ENCODE data around the gene TCAP.
"Not testable (repeated sequence)": the region's sequence is repeated elsewhere in the genome, so short reads cannot be mapped to it uniquely, and the experiment has no call there.

Gene TCAP

DNA sequence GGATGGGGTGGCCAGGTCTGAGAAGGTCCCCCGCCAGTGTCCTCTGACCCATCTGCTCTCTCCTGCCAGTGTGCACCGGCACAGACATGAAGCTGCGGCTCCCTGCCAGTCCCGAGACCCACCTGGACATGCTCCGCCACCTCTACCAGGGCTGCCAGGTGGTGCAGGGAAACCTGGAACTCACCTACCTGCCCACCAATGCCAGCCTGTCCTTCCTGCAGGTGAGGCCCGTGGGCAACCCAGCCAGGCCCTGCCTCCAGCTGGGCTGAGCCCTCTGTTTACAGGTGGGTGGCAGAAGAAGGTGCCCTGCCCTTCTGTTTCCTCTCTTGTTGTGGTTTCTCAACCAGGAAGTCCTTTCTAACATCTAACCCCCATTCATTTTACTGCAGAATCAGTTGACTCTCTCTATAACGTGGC is 41.8 kb downstream of the TCAP start:
- TF ChIP-seq, protein P1, sequence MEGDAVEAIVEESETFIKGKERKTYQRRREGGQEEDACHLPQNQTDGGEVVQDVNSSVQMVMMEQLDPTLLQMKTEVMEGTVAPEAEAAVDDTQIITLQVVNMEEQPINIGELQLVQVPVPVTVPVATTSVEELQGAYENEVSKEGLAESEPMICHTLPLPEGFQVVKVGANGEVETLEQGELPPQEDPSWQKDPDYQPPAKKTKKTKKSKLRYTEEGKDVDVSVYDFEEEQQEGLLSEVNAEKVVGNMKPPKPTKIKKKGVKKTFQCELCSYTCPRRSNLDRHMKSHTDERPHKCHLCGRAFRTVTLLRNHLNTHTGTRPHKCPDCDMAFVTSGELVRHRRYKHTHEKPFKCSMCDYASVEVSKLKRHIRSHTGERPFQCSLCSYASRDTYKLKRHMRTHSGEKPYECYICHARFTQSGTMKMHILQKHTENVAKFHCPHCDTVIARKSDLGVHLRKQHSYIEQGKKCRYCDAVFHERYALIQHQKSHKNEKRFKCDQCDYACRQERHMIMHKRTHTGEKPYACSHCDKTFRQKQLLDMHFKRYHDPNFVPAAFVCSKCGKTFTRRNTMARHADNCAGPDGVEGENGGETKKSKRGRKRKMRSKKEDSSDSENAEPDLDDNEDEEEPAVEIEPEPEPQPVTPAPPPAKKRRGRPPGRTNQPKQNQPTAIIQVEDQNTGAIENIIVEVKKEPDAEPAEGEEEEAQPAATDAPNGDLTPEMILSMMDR (IDR thresholded peaks at IDR 0.05; ENCODE audit: low read depth, low read length), result no peak
- TF ChIP-seq MYC (IDR thresholded peaks at IDR 0.05; ENCODE audit: low read depth, low read length) (no peak), POLR2A (IDR thresholded peaks at IDR 0.05; ENCODE audit: extremely low read depth, insufficient read length) (no peak)
- TF ChIP-seq, protein P2, sequence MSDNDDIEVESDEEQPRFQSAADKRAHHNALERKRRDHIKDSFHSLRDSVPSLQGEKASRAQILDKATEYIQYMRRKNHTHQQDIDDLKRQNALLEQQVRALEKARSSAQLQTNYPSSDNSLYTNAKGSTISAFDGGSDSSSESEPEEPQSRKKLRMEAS (IDR thresholded peaks at IDR 0.05; ENCODE audit: low read depth, low read length), result no peak
- no peak overlapping the region for H3K4me3 ChIP-seq (ENCODE audit: low read depth, low read length)
- DNase-seq (ENCODE audit: low read depth), result no peak

DNA sequence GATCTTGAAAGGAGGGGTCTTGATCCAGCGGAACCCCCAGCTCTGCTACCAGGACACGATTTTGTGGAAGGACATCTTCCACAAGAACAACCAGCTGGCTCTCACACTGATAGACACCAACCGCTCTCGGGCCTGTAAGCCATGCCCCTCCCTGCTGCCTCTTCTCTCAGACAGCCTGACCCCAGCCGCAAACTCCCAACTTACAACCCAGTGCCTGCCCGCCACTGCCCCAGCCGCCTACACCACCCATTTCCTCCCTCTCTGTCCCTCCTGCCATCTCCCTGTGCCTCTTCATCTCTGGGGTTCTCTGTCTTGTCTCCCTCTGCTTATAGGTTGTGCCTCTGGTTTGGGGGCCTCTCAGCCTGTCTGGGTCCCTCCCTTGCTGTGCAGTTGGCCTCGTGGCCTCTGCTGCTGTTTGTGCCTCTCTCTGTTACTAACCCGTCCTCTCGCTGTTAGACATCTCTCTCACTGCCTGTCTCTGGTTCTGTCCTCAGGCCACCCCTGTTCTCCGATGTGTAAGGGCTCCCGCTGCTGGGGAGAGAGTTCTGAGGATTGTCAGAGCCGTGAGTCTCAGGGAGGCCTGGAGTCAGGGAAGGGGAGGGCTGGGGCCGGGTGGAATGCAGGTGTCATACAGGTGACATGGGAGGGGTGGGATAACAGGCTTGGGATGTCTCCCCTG is 44.3 kb downstream of the TCAP start:
- no peak overlapping the region for H3K4me3 ChIP-seq (ENCODE audit: low read depth, low read length)
- DNase-seq (ENCODE audit: low read depth), result no peak
- TF ChIP-seq MYC (IDR thresholded peaks at IDR 0.05; ENCODE audit: low read depth, low read length) (no peak), POLR2A (IDR thresholded peaks at IDR 0.05; ENCODE audit: extremely low read depth, insufficient read length) (no peak)
- TF ChIP-seq, protein P2 (IDR thresholded peaks at IDR 0.05; ENCODE audit: low read depth, low read length), result no peak
- TF ChIP-seq, protein P1 (IDR thresholded peaks at IDR 0.05; ENCODE audit: low read depth, low read length), result no peak

DNA sequence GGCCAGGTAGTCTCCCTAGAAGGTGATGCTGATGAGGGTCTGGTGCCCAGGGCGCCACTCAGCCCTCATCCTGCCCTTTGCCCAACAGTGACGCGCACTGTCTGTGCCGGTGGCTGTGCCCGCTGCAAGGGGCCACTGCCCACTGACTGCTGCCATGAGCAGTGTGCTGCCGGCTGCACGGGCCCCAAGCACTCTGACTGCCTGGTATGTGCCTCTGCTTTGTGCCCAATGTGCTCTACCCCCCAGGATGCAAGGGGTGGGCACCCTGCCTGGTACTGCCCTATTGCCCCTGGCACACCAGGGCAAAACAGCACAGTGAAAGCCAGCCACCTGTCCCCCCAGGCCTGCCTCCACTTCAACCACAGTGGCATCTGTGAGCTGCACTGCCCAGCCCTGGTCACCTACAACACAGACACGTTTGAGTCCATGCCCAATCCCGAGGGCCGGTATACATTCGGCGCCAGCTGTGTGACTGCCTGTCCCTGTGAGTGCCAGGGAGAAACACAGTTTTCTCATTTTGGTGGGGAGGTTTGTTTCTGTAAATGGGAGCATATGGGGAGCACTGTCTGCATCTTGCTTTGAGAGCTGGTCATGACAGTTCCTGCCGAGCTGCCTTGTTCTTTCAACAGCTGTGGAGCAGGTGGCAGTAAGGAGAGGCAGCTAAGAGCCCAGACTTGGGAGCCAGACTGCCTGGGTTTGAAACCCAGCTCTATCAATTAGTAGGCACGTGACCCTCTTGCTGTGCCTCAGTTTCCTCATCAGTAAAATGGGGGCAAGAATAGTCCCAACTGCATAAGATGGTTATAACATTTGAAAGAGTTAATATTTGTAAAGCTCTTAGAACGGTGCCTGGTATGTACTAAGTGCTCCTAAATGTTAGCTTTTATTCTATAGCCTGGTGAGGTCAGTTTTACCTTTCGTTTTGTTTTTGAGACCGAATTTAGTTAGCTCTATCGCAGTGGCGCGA is 45.1 kb downstream of the TCAP start:
- DNase-seq (ENCODE audit: low read depth), result no peak
- TF ChIP-seq, protein P2 (IDR thresholded peaks at IDR 0.05; ENCODE audit: low read depth, low read length), result no peak
- no peak for TF ChIP-seq POLR2A (IDR thresholded peaks at IDR 0.05; ENCODE audit: extremely low read depth, insufficient read length)
- TF ChIP-seq, protein P1 (IDR thresholded peaks at IDR 0.05; ENCODE audit: low read depth, low read length), result no peak
- no peak for TF ChIP-seq MYC (IDR thresholded peaks at IDR 0.05; ENCODE audit: low read depth, low read length)
- no peak overlapping the region for H3K4me3 ChIP-seq (ENCODE audit: low read depth, low read length)

DNA sequence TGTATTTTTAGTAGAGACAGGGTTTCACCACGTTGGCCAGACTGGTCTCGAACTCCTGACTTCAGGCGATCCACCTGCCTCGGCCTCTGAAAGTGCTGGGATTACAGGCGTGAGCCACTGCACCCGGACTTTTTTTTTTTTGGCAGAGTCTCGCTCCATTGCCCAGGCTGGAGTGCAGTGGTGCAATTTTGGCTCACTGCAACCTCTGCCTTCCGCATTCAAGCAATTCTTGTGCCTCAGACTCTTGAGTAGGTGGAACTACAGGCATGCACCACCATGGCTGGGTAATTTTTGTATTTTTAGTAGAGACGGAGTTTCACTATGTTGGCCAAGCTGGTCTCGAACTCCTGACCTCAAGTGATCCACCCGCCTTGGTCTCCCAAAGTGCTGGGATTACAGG is 45.9 kb downstream of the TCAP start:
- H3K4me3 ChIP-seq (ENCODE audit: low read depth, low read length); DNase-seq (ENCODE audit: low read depth): not testable (repeated sequence)

DNA sequence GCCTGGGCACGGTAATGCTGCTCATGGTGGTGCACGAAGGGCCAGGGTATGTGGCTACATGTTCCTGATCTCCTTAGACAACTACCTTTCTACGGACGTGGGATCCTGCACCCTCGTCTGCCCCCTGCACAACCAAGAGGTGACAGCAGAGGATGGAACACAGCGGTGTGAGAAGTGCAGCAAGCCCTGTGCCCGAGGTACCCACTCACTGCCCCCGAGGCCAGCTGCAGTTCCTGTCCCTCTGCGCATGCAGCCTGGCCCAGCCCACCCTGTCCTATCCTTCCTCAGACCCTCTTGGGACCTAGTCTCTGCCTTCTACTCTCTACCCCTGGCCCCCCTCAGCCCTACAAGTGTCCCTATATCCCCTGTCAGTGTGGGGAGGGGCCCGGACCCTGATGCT is 46.7 kb downstream of the TCAP start:
- TF ChIP-seq POLR2A (IDR thresholded peaks at IDR 0.05; ENCODE audit: extremely low read depth, insufficient read length) (no peak), MYC (IDR thresholded peaks at IDR 0.05; ENCODE audit: low read depth, low read length) (no peak)
- TF ChIP-seq, protein P2 (IDR thresholded peaks at IDR 0.05; ENCODE audit: low read depth, low read length), result no peak
- TF ChIP-seq, protein P1 (IDR thresholded peaks at IDR 0.05; ENCODE audit: low read depth, low read length), result no peak
- no peak overlapping the region for H3K4me3 ChIP-seq (ENCODE audit: low read depth, low read length)
- no peak for DNase-seq (ENCODE audit: low read depth)

DNA sequence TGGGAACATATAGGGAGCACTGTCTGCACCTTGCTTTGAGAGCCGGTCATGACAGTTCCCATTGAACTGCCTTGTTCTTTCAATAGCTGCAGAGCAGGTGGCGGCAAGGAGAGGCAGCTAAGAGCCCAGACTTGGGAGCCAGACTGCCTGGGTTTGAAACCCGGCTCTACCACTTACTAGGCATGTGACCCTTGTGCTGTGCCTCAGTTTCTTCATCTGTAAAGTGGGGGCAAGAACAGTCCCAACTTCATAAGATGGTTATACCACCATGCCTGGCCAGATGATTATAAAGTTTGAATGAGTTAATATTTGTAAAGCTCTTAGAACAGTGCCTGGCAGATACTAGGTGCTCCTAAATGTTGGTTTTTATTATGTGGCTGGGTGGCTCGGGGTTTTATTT is 49.1 kb downstream of the TCAP start:
- DNase-seq (ENCODE audit: low read depth), result no peak
- no peak overlapping the region for H3K4me3 ChIP-seq (ENCODE audit: low read depth, low read length)
- TF ChIP-seq, protein P1 (IDR thresholded peaks at IDR 0.05; ENCODE audit: low read depth, low read length), result no peak
- TF ChIP-seq MYC (IDR thresholded peaks at IDR 0.05; ENCODE audit: low read depth, low read length), result no peak
- TF ChIP-seq, protein P2 (IDR thresholded peaks at IDR 0.05; ENCODE audit: low read depth, low read length), result no peak
- TF ChIP-seq POLR2A (IDR thresholded peaks at IDR 0.05; ENCODE audit: extremely low read depth, insufficient read length), result no peak

Measured in NB4 (cell line).